Measurements from ENCODE around the gene PPP1R37. TPM values are rescaled to one million over a fixed set of nuclear protein-coding genes. Genes with fewer than 3 reads are reported as not detected.

PPP1R37 gene
- total and polyA plus RNA-seq, 2 of the 13 experiments (the other 11 are each of a cell fraction or from before 2014, with no cell fraction given), result 9.0 to 14.3 TPM

- TF ChIP-seq RAD21 (CRISPR knock-in tag; IDR thresholded peaks at IDR 0.05) (no peak), ZNF83 (CRISPR knock-in tag; IDR thresholded peaks at IDR 0.05; ENCODE audit: borderline replicate concordance) (no peak), ZNF501 (CRISPR knock-in tag; IDR thresholded peaks at IDR 0.05) (0 out of 2 replicates have a peak, but pooled peaks have one; percentile 46), ZNF256 (CRISPR knock-in tag; conservative IDR thresholded peaks at IDR 0.05) (no peak), PAF1 (CRISPR knock-in tag; IDR thresholded peaks at IDR 0.05) (no peak), SMAD9 (CRISPR knock-in tag; IDR thresholded peaks at IDR 0.05) (no peak), FOXM1 (CRISPR knock-in tag; IDR thresholded peaks at IDR 0.05) (no peak), ZNF17 (CRISPR knock-in tag; IDR thresholded peaks at IDR 0.05) (no peak), ZNF724P (CRISPR knock-in tag; IDR thresholded peaks at IDR 0.05; ENCODE audit: borderline replicate concordance) (no peak), SALL2 (CRISPR knock-in tag; IDR thresholded peaks at IDR 0.05) (no peak), NRL (CRISPR knock-in tag; IDR thresholded peaks at IDR 0.05; ENCODE audit: borderline replicate concordance) (no peak), SETDB1 (CRISPR knock-in tag; IDR thresholded peaks at IDR 0.05; ENCODE audit: borderline replicate concordance) (no peak), HNF4A (CRISPR knock-in tag; IDR thresholded peaks at IDR 0.05) (peak; percentile 30; the same call in 1 of the 2 replicates), RBFOX2 (IDR thresholded peaks at IDR 0.05; ENCODE audit: low read depth, low read length) (no peak), ZNF143 (CRISPR knock-in tag; IDR thresholded peaks at IDR 0.05) (no peak), ZNF674 (CRISPR knock-in tag; IDR thresholded peaks at IDR 0.05; ENCODE audit: low read depth) (no peak), YEATS4 (CRISPR knock-in tag; IDR thresholded peaks at IDR 0.05; ENCODE audit: borderline replicate concordance) (no peak)
- TF ChIP-seq, protein P1, sequence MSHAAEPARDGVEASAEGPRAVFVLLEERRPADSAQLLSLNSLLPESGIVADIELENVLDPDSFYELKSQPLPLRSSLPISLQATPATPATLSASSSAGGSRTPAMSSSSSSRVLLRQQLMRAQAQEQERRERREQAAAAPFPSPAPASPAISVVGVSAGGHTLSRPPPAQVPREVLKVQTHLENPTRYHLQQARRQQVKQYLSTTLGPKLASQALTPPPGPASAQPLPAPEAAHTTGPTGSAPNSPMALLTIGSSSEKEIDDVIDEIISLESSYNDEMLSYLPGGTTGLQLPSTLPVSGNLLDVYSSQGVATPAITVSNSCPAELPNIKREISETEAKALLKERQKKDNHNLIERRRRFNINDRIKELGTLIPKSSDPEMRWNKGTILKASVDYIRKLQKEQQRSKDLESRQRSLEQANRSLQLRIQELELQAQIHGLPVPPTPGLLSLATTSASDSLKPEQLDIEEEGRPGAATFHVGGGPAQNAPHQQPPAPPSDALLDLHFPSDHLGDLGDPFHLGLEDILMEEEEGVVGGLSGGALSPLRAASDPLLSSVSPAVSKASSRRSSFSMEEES (CRISPR knock-in tag; IDR thresholded peaks at IDR 0.05), result no peak
- TF ChIP-seq, protein P2, sequence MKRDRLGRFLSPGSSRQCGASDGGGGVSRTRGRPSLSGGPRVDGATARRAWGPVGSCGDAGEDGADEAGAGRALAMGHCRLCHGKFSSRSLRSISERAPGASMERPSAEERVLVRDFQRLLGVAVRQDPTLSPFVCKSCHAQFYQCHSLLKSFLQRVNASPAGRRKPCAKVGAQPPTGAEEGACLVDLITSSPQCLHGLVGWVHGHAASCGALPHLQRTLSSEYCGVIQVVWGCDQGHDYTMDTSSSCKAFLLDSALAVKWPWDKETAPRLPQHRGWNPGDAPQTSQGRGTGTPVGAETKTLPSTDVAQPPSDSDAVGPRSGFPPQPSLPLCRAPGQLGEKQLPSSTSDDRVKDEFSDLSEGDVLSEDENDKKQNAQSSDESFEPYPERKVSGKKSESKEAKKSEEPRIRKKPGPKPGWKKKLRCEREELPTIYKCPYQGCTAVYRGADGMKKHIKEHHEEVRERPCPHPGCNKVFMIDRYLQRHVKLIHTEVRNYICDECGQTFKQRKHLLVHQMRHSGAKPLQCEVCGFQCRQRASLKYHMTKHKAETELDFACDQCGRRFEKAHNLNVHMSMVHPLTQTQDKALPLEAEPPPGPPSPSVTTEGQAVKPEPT (CRISPR knock-in tag; IDR thresholded peaks at IDR 0.05; ENCODE audit: low read depth), result no peak
- TF ChIP-seq, protein P3, sequence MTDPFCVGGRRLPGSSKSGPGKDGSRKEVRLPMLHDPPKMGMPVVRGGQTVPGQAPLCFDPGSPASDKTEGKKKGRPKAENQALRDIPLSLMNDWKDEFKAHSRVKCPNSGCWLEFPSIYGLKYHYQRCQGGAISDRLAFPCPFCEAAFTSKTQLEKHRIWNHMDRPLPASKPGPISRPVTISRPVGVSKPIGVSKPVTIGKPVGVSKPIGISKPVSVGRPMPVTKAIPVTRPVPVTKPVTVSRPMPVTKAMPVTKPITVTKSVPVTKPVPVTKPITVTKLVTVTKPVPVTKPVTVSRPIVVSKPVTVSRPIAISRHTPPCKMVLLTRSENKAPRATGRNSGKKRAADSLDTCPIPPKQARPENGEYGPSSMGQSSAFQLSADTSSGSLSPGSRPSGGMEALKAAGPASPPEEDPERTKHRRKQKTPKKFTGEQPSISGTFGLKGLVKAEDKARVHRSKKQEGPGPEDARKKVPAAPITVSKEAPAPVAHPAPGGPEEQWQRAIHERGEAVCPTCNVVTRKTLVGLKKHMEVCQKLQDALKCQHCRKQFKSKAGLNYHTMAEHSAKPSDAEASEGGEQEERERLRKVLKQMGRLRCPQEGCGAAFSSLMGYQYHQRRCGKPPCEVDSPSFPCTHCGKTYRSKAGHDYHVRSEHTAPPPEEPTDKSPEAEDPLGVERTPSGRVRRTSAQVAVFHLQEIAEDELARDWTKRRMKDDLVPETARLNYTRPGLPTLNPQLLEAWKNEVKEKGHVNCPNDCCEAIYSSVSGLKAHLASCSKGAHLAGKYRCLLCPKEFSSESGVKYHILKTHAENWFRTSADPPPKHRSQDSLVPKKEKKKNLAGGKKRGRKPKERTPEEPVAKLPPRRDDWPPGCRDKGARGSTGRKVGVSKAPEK (CRISPR knock-in tag; IDR thresholded peaks at IDR 0.05; ENCODE audit: borderline replicate concordance), result no peak
- TF ChIP-seq, protein P4, sequence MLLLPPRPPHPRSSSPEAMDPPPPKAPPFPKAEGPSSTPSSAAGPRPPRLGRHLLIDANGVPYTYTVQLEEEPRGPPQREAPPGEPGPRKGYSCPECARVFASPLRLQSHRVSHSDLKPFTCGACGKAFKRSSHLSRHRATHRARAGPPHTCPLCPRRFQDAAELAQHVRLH (CRISPR knock-in tag; IDR thresholded peaks at IDR 0.05; ENCODE audit: borderline replicate concordance, low read depth), result no peak
- TF ChIP-seq, protein P5, sequence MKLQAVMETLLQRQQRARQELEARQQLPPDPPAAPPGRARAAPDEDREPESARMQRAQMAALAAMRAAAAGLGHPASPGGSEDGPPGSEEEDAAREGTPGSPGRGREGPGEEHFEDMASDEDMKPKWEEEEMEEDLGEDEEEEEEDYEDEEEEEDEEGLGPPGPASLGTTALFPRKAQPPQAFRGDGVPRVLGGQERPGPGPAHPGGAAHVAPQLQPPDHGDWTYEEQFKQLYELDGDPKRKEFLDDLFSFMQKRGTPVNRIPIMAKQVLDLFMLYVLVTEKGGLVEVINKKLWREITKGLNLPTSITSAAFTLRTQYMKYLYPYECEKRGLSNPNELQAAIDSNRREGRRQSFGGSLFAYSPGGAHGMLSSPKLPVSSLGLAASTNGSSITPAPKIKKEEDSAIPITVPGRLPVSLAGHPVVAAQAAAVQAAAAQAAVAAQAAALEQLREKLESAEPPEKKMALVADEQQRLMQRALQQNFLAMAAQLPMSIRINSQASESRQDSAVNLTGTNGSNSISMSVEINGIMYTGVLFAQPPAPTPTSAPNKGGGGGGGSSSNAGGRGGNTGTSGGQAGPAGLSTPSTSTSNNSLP (IDR thresholded peaks at IDR 0.05; ENCODE audit: low read depth, low read length), result peak; percentile 52; the same call in 1 of the 2 replicates
These were observed 93.7 kb downstream of the PPP1R37 start (continued) for GRCh38 chr19:45186509-45187334.

Measured in HepG2 (cell line).